OCI-LY1 (cell line): ENCODE results near the gene WBP2NL.

Experiments
- H2AFZ ChIP-seq: fragments of 200-600 bp; sonication (generic), shearing (Covaris generic); 2 replicates; pipeline ENCODE4 v1.6.0; 2014; ENCODE audit warnings: antibody characterized with exemption, mild to moderate bottlenecking, low read length
- H3F3A ChIP-seq: fragments of 200-600 bp; sonication (generic), shearing (Covaris generic); 2 replicates; pipeline ENCODE4 v1.6.0; 2014; ENCODE audit warnings: mild to moderate bottlenecking, antibody characterized with exemption, low read length, moderate library complexity; ENCODE audit not compliant: insufficient read depth
- H3K27ac ChIP-seq: fragments of 200-600 bp; sonication (generic); 2 replicates; pipeline ENCODE4 v1.5.1; 2014; ENCODE audit warnings: low read length, mixed run types, mild to moderate bottlenecking, low read depth; ENCODE audit not compliant: poor library complexity, severe bottlenecking
- H3K27me3 ChIP-seq: fragments of 200-600 bp; sonication (generic); 2 replicates; pipeline ENCODE4 v1.6.0; 2014; ENCODE audit warnings: antibody characterized with exemption, mild to moderate bottlenecking, low read length, moderate library complexity; ENCODE audit not compliant: insufficient read depth
- H3K36me3 ChIP-seq: fragments of 200-600 bp; sonication (generic); 2 replicates; pipeline ENCODE4 v1.6.1; 2014; ENCODE audit warnings: mild to moderate bottlenecking, antibody characterized with exemption, low read length, moderate library complexity, mixed read lengths; ENCODE audit not compliant: insufficient read depth
- H3K4me1 ChIP-seq: fragments of 200-600 bp; sonication (generic); 2 replicates; pipeline ENCODE4 v1.5.1; 2014; ENCODE audit warnings: mild to moderate bottlenecking, low read length, moderate library complexity; ENCODE audit not compliant: insufficient read depth, severe bottlenecking
- H3K4me2 ChIP-seq: fragments of 200-600 bp; sonication (generic), shearing (Covaris generic); 2 replicates; pipeline ENCODE4 v1.6.1; 2014; ENCODE audit warnings: low read length
- H3K4me3 ChIP-seq: fragments of 200-600 bp; sonication (generic); 2 replicates; pipeline ENCODE4 v1.5.1; 2014; ENCODE audit warnings: low read length, low read depth, mild to moderate bottlenecking, mixed read lengths; ENCODE audit not compliant: poor library complexity, severe bottlenecking
- H3K79me2 ChIP-seq: fragments of 200-600 bp; shearing (Covaris generic); 2 replicates; pipeline ENCODE4 v1.6.1; 2016; ENCODE audit warnings: mixed run types, low read length, mixed read lengths; ENCODE audit not compliant: insufficient read depth
- H3K9ac ChIP-seq: fragments of 200-600 bp; sonication (generic), shearing (Covaris generic); 2 replicates; pipeline ENCODE4 v1.6.1; 2014; ENCODE audit warnings: mild to moderate bottlenecking, low read length, mixed read lengths
- H3K9me2 ChIP-seq: fragments of 200-600 bp; sonication (generic), shearing (Covaris generic); 2 replicates; pipeline ENCODE4 v1.6.1; 2014; ENCODE audit warnings: low read depth, mild to moderate bottlenecking, low read length, mixed read lengths
- H3K9me3 ChIP-seq: fragments of 200-600 bp; shearing (Covaris generic); 2 replicates; pipeline ENCODE4 v1.6.1; 2014; ENCODE audit warnings: low read length, mixed read lengths
- H4K20me1 ChIP-seq: fragments of 200-600 bp; sonication (generic), shearing (Covaris generic); 2 replicates; pipeline ENCODE4 v1.6.0; 2016; ENCODE audit warnings: mild to moderate bottlenecking, low read length; ENCODE audit not compliant: insufficient read depth
- CTCF ChIP-seq: fragments of 200-600 bp; sonication (generic), shearing (Covaris generic); IDR thresholded peaks from 2 replicates; pipeline ENCODE4 v1.5.1; 2017; ENCODE audit warnings: mild to moderate bottlenecking, antibody characterized with exemption, low read length, moderate library complexity, mixed read lengths
- EZH2 ChIP-seq: fragments of 200-600 bp; sonication (generic), shearing (Covaris generic); IDR thresholded peaks from 2 replicates; pipeline ENCODE4 v1.8.0; 2017; ENCODE audit warnings: borderline replicate concordance, mixed run types, mild to moderate bottlenecking, antibody characterized with exemption, low read length, moderate library complexity, mixed read lengths

Gene WBP2NL

GRCh38 chr22:42073621-42074041, 75.0 kb downstream of the WBP2NL start:
- no peak overlapping the region for H3K4me2 ChIP-seq
- no peaks in the 10 kb centered on the region for H3K27me3 ChIP-seq
- no peak overlapping the region for H3K4me3 ChIP-seq
- no peaks in the 10 kb centered on the region; the same call in 1 of the 2 replicates for H3K36me3 ChIP-seq
- H3K4me1 ChIP-seq, result peaks cover 21% of the 10 kb centered on the region
- no peaks in the 10 kb centered on the region for H3K9me2 ChIP-seq
- H3K9ac ChIP-seq, result no peak overlapping the region
- H4K20me1 ChIP-seq, result no peaks in the 10 kb centered on the region
- no peaks in the 10 kb centered on the region for H3K9me3 ChIP-seq
- TF ChIP-seq CTCF (no peak), EZH2 (no peak)
- H3K27ac ChIP-seq, result no peak overlapping the region
- no peak overlapping the region for H2AFZ ChIP-seq
- no peaks in the 10 kb centered on the region for H3K79me2 ChIP-seq
- H3F3A ChIP-seq, result no peaks in the 10 kb centered on the region

- Histone ChIP-seq H3K9me3 (no peaks in the 10 kb centered on the region), H3K9me2 (no peaks in the 10 kb centered on the region), H3K9ac (no peak within 1 kb of the TSS), H3K4me3 (peak within 1 kb of the TSS; percentile 8), H3F3A (no peaks in the 10 kb centered on the region), H3K27me3 (no peaks in the 10 kb centered on the region), H3K4me2 (no peak within 1 kb of the TSS), H3K36me3 (no peaks in the 10 kb centered on the region; the same call in 1 of the 2 replicates), H4K20me1 (no peaks in the 10 kb centered on the region), H3K79me2 (no peaks in the 10 kb centered on the region), H3K4me1 (peaks cover 27% of the 10 kb centered on the region), H2AFZ (no peak within 1 kb of the TSS), H3K27ac (no peak within 1 kb of the TSS)
- TF ChIP-seq CTCF, result no peak
- TF ChIP-seq EZH2, result no peak
These were observed 75.7 kb downstream of the WBP2NL start, which contains the start of gene PHETA2 for GRCh38 chr22:42074132-42074811. Gene PHETA2 (plus strand): TSS chr22:42074248. CDS start chr22:42077294, 3,046 bp downstream.

GRCh38 chr22:42074846-42075676, 76.5 kb downstream of the WBP2NL start:
- no peaks in the 10 kb centered on the region for H3K27me3 ChIP-seq
- no peak overlapping the region for H3K27ac ChIP-seq
- peaks cover 21% of the 10 kb centered on the region for H3K4me1 ChIP-seq
- TF ChIP-seq EZH2 (no peak), CTCF (no peak)
- no peak overlapping the region for H3K4me3 ChIP-seq
- no peaks in the 10 kb centered on the region for H3K9me3 ChIP-seq
- no peak overlapping the region for H3K4me2 ChIP-seq
- no peaks in the 10 kb centered on the region for H3K9me2 ChIP-seq
- no peak overlapping the region for H3K9ac ChIP-seq
- no peaks in the 10 kb centered on the region; the same call in 1 of the 2 replicates for H3K36me3 ChIP-seq
- H2AFZ ChIP-seq, result no peak overlapping the region
- H4K20me1 ChIP-seq, result no peaks in the 10 kb centered on the region
- peaks cover under 1% of the 10 kb centered on the region; the same call in 1 of the 2 replicates for H3K79me2 ChIP-seq
- H3F3A ChIP-seq, result no peaks in the 10 kb centered on the region
